ENCODE results near the gene RGR.

DNA sequence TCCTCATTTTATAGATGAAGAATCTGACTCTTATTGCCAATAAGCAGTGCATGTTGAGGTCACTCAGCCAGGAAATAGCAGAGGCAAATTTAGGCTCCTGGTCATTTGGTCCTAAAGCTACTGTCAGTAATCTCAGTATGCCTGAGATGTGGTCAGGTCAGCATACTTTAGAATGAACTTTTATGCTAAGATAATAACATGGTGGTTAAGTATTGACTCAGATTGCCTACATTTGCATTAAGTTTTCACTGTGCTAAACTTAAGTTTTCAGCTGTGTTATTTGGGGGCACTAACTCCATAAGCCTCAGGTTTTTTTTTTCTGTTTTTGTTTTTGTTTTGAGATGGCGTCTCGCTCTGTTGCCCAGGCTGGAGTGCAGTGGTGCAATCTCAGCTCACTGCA, 47.6 kb downstream of the RGR start:
- TF ChIP-seq, protein P1, sequence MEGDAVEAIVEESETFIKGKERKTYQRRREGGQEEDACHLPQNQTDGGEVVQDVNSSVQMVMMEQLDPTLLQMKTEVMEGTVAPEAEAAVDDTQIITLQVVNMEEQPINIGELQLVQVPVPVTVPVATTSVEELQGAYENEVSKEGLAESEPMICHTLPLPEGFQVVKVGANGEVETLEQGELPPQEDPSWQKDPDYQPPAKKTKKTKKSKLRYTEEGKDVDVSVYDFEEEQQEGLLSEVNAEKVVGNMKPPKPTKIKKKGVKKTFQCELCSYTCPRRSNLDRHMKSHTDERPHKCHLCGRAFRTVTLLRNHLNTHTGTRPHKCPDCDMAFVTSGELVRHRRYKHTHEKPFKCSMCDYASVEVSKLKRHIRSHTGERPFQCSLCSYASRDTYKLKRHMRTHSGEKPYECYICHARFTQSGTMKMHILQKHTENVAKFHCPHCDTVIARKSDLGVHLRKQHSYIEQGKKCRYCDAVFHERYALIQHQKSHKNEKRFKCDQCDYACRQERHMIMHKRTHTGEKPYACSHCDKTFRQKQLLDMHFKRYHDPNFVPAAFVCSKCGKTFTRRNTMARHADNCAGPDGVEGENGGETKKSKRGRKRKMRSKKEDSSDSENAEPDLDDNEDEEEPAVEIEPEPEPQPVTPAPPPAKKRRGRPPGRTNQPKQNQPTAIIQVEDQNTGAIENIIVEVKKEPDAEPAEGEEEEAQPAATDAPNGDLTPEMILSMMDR (IDR thresholded peaks at IDR 0.05), result no peak
- no peak for TF ChIP-seq POLR2A (IDR thresholded peaks at IDR 0.05)

Data from Peyer's patch (tissue), 4 donors.